ENCODE results near the gene REPS1.
"Not testable (repeated sequence)": the region's sequence is repeated elsewhere in the genome, so short reads cannot be mapped to it uniquely, and the experiment has no call there.

Gene REPS1

GRCh38 chr6:138987643-138988468, at the start of gene REPS1:
Gene REPS1 (minus strand): TSS chr6:138988253. CDS start chr6:138987682, 571 bp downstream.
- H3K27ac ChIP-seq (ENCODE audit: low read length): peak within 1 kb of the TSS; percentile 64
- no peaks in the 10 kb centered on the region for H3K9me3 ChIP-seq (ENCODE audit: control insufficient read depth in 1 of 2, low read length in 2 of 2)
- no peaks in the 10 kb centered on the region for H3K36me3 ChIP-seq (ENCODE audit: control insufficient read depth in 1 of 2, insufficient read depth in 2 of 2, low read length in 2 of 2)
- peaks cover 0 to 23% of the 10 kb centered on the region in 2 donors for H3K4me1 ChIP-seq (ENCODE audit: control insufficient read depth in 1 of 2, insufficient read depth in 2 of 2, low read length in 2 of 2)
- no peaks in the 10 kb centered on the region for H3K27me3 ChIP-seq (ENCODE audit: low read depth, low read length)
- peak within 1 kb of the TSS; percentile 86 to 91 for H3K4me3 ChIP-seq (ENCODE audit: low read depth in 1 of 2, low read length in 2 of 2)

GRCh38 chr6:139037490-139037889, 49.4 kb upstream of the REPS1 start:
- H3K27me3 ChIP-seq (ENCODE audit: low read depth, low read length): no peaks in the 10 kb centered on the region
- no peak overlapping the region for H3K27ac ChIP-seq (ENCODE audit: low read length)
- no peaks in the 10 kb centered on the region for H3K9me3 ChIP-seq (ENCODE audit: control insufficient read depth in 1 of 2, low read length in 2 of 2)

GRCh38 chr6:139030228-139030963, 42.3 kb upstream of the REPS1 start:
- H3K36me3 ChIP-seq (ENCODE audit: control insufficient read depth in 1 of 2, insufficient read depth in 2 of 2, low read length in 2 of 2): peaks cover 0 to 7% of the 10 kb centered on the region in 2 donors
- peaks cover 8 to 11% of the 10 kb centered on the region in 2 donors for H3K4me1 ChIP-seq (ENCODE audit: control insufficient read depth in 1 of 2, insufficient read depth in 2 of 2, low read length in 2 of 2)
- peak overlapping the region; percentile 83 for H3K27ac ChIP-seq (ENCODE audit: low read length)
- no peaks in the 10 kb centered on the region for H3K9me3 ChIP-seq (ENCODE audit: control insufficient read depth in 1 of 2, low read length in 2 of 2)
- no peaks in the 10 kb centered on the region for H3K27me3 ChIP-seq (ENCODE audit: low read depth, low read length)
- H3K4me3 ChIP-seq (ENCODE audit: low read depth in 1 of 2, low read length in 2 of 2): peak overlapping the region; percentile 88 to 91

More at GRCh38 chr6:139037490-139037889, 49.4 kb upstream of the REPS1 start:
- Histone ChIP-seq H3K36me3 (ENCODE audit: control insufficient read depth in 1 of 2, insufficient read depth in 2 of 2, low read length in 2 of 2) (peaks cover 3 to 7% of the 10 kb centered on the region in 2 donors), H3K4me1 (ENCODE audit: control insufficient read depth in 1 of 2, insufficient read depth in 2 of 2, low read length in 2 of 2) (no peaks in the 10 kb centered on the region), H3K4me3 (ENCODE audit: low read depth in 1 of 2, low read length in 2 of 2) (no peak overlapping the region)

- H3K36me3 ChIP-seq (ENCODE audit: control insufficient read depth in 1 of 2, insufficient read depth in 2 of 2, low read length in 2 of 2): peaks cover 0 to under 1% of the 10 kb centered on the region in 2 donors
- H3K4me3 ChIP-seq (ENCODE audit: low read depth in 1 of 2, low read length in 2 of 2): peak overlapping the region; percentile 88 to 91
- H3K27me3 ChIP-seq (ENCODE audit: low read depth, low read length): no peaks in the 10 kb centered on the region
- H3K4me1 ChIP-seq (ENCODE audit: control insufficient read depth in 1 of 2, insufficient read depth in 2 of 2, low read length in 2 of 2): peaks cover 8 to 11% of the 10 kb centered on the region in 2 donors
- H3K27ac ChIP-seq (ENCODE audit: low read length): peak overlapping the region; percentile 83
- no peaks in the 10 kb centered on the region for H3K9me3 ChIP-seq (ENCODE audit: control insufficient read depth in 1 of 2, low read length in 2 of 2)
These were observed 41.6 kb upstream of the REPS1 start for GRCh38 chr6:139029470-139030227.

- Histone ChIP-seq H3K4me3 (ENCODE audit: low read depth in 1 of 2, low read length in 2 of 2) (peak within 1 kb of the TSS; percentile 88 to 91), H3K27ac (ENCODE audit: low read length) (peak within 1 kb of the TSS; percentile 83), H3K9me3 (ENCODE audit: control insufficient read depth in 1 of 2, low read length in 2 of 2) (no peaks in the 10 kb centered on the region), H3K4me1 (ENCODE audit: control insufficient read depth in 1 of 2, insufficient read depth in 2 of 2, low read length in 2 of 2) (peaks cover 8 to 11% of the 10 kb centered on the region in 2 donors), H3K27me3 (ENCODE audit: low read depth, low read length) (no peaks in the 10 kb centered on the region), H3K36me3 (ENCODE audit: control insufficient read depth in 1 of 2, insufficient read depth in 2 of 2, low read length in 2 of 2) (no peaks in the 10 kb centered on the region)
These were observed 40.8 kb upstream of the REPS1 start, which contains the start of gene ABRACL for GRCh38 chr6:139028658-139029469. Gene ABRACL (plus strand): TSS chr6:139028745. CDS start chr6:139034161, 5,416 bp downstream.

- peaks cover 8 to 11% of the 10 kb centered on the region in 2 donors for H3K4me1 ChIP-seq (ENCODE audit: control insufficient read depth in 1 of 2, insufficient read depth in 2 of 2, low read length in 2 of 2)
- H3K36me3 ChIP-seq (ENCODE audit: control insufficient read depth in 1 of 2, insufficient read depth in 2 of 2, low read length in 2 of 2): no peaks in the 10 kb centered on the region
- H3K4me3 ChIP-seq (ENCODE audit: low read depth in 1 of 2, low read length in 2 of 2): peak overlapping the region; percentile 88 to 91
- H3K27me3 ChIP-seq (ENCODE audit: low read depth, low read length): no peaks in the 10 kb centered on the region
- H3K9me3 ChIP-seq (ENCODE audit: control insufficient read depth in 1 of 2, low read length in 2 of 2): no peaks in the 10 kb centered on the region
- H3K27ac ChIP-seq (ENCODE audit: low read length): peak overlapping the region; percentile 83
These were observed 40.2 kb upstream of the REPS1 start for GRCh38 chr6:139028215-139028657.

GRCh38 chr6:139027620-139028182, 39.6 kb upstream of the REPS1 start:
- Histone ChIP-seq H3K36me3 (ENCODE audit: control insufficient read depth in 1 of 2, insufficient read depth in 2 of 2, low read length in 2 of 2) (no peaks in the 10 kb centered on the region), H3K4me1 (ENCODE audit: control insufficient read depth in 1 of 2, insufficient read depth in 2 of 2, low read length in 2 of 2) (peaks cover 8 to 11% of the 10 kb centered on the region in 2 donors), H3K27ac (ENCODE audit: low read length) (peak overlapping the region; percentile 83), H3K9me3 (ENCODE audit: control insufficient read depth in 1 of 2, low read length in 2 of 2) (no peaks in the 10 kb centered on the region), H3K4me3 (ENCODE audit: low read depth in 1 of 2, low read length in 2 of 2) (peak overlapping the region; percentile 88 to 91), H3K27me3 (ENCODE audit: low read depth, low read length) (no peaks in the 10 kb centered on the region)

GRCh38 chr6:139025416-139025815, 37.4 kb upstream of the REPS1 start:
- not testable (repeated sequence) for H3K9me3 ChIP-seq (ENCODE audit: control insufficient read depth in 1 of 2, low read length in 2 of 2); H3K4me3 ChIP-seq (ENCODE audit: low read depth in 1 of 2, low read length in 2 of 2); H3K4me1 ChIP-seq (ENCODE audit: control insufficient read depth in 1 of 2, insufficient read depth in 2 of 2, low read length in 2 of 2); H3K27me3 ChIP-seq (ENCODE audit: low read depth, low read length); H3K36me3 ChIP-seq (ENCODE audit: control insufficient read depth in 1 of 2, insufficient read depth in 2 of 2, low read length in 2 of 2); H3K27ac ChIP-seq (ENCODE audit: low read length)

- no peaks in the 10 kb centered on the region for H3K36me3 ChIP-seq (ENCODE audit: control insufficient read depth in 1 of 2, insufficient read depth in 2 of 2, low read length in 2 of 2)
- H3K9me3 ChIP-seq (ENCODE audit: control insufficient read depth in 1 of 2, low read length in 2 of 2): no peaks in the 10 kb centered on the region
- H3K27me3 ChIP-seq (ENCODE audit: low read depth, low read length): no peaks in the 10 kb centered on the region
- peaks cover 0 to 11% of the 10 kb centered on the region in 2 donors for H3K4me1 ChIP-seq (ENCODE audit: control insufficient read depth in 1 of 2, insufficient read depth in 2 of 2, low read length in 2 of 2)
- H3K4me3 ChIP-seq (ENCODE audit: low read depth in 1 of 2, low read length in 2 of 2): no peak overlapping the region
- no peak overlapping the region for H3K27ac ChIP-seq (ENCODE audit: low read length)
These were observed 32.6 kb upstream of the REPS1 start for GRCh38 chr6:139020689-139021088.

- H3K27ac ChIP-seq (ENCODE audit: low read length): no peak overlapping the region
- H3K27me3 ChIP-seq (ENCODE audit: low read depth, low read length): no peaks in the 10 kb centered on the region
- H3K4me1 ChIP-seq (ENCODE audit: control insufficient read depth in 1 of 2, insufficient read depth in 2 of 2, low read length in 2 of 2): peaks cover 0 to 11% of the 10 kb centered on the region in 2 donors
These were observed 31.7 kb upstream of the REPS1 start for GRCh38 chr6:139019722-139020121.

More at GRCh38 chr6:139019722-139020121, 31.7 kb upstream of the REPS1 start:
- Histone ChIP-seq H3K4me3 (ENCODE audit: low read depth in 1 of 2, low read length in 2 of 2) (no peak overlapping the region), H3K9me3 (ENCODE audit: control insufficient read depth in 1 of 2, low read length in 2 of 2) (no peaks in the 10 kb centered on the region), H3K36me3 (ENCODE audit: control insufficient read depth in 1 of 2, insufficient read depth in 2 of 2, low read length in 2 of 2) (no peaks in the 10 kb centered on the region)

Data from muscle layer of duodenum (tissue), 2 donors.